ENCODE measurements around the gene DFFB. TPM values are rescaled to one million over a fixed set of nuclear protein-coding genes. Genes with fewer than 3 reads are reported as not detected.

Gene DFFB
- total and polyA plus RNA-seq, 2 of the 4 experiments (the other 2 are of a cell fraction) = 6.5 to 7.3 TPM

- Histone ChIP-seq H3K4me3 (ENCODE audit: insufficient read depth, low read depth, low read length) (no peak overlapping the region), H2BK15ac (ENCODE audit: low read depth, low read length) (no peak overlapping the region), H3K27me3 (ENCODE audit: control insufficient read depth, insufficient read depth, low read length) (no peaks in the 10 kb centered on the region), H3K79me1 (ENCODE audit: low read depth in 1 of 2, low read length in 2 of 2) (no peaks in the 10 kb centered on the region), H2AK9ac (replicated peaks; ENCODE audit: low read depth, low read length, poor library complexity) (no peak overlapping the region), H4K20me1 (ENCODE audit: insufficient read depth, low read length) (no peaks in the 10 kb centered on the region), H2AFZ (replicated peaks; ENCODE audit: low read length, poor library complexity) (no peak overlapping the region), H3K56ac (ENCODE audit: extremely low read depth, insufficient read depth, low read length) (no peak overlapping the region), H4K91ac (ENCODE audit: insufficient read depth, low read depth, low read length) (no peak overlapping the region), H2BK120ac (ENCODE audit: low read depth, low read length) (no peak overlapping the region), H3K4ac (ENCODE audit: low read depth, low read length) (no peak overlapping the region), H3K27ac (ENCODE audit: insufficient read depth, low read length) (no peak overlapping the region), H3K4me2 (ENCODE audit: low read depth, low read length) (no peak overlapping the region), H2BK5ac (ENCODE audit: low read depth, low read length, poor library complexity, severe bottlenecking) (no peak overlapping the region), H3K36me3 (ENCODE audit: control insufficient read depth, insufficient read depth, low read length) (peaks cover 57% of the 10 kb centered on the region), H3K9me1 (ENCODE audit: insufficient read depth, low read length) (no peaks in the 10 kb centered on the region; the same call in 1 of the 2 replicates), H4K8ac (ENCODE audit: low read depth in 2 of 2, low read length in 2 of 2) (no peak overlapping the region), H2BK20ac (ENCODE audit: low read depth, low read length) (no peak overlapping the region), H3K23ac (ENCODE audit: low read depth, low read length) (no peak overlapping the region), H3K4me1 (ENCODE audit: control insufficient read depth, insufficient read depth, low read length) (no peaks in the 10 kb centered on the region), H3K14ac (replicated peaks; ENCODE audit: low read depth, low read length) (no peak overlapping the region), H3K9ac (ENCODE audit: low read depth, low read length) (no peak overlapping the region), H3K18ac (ENCODE audit: low read depth, low read length) (no peak overlapping the region), H3K9me3 (ENCODE audit: control insufficient read depth, insufficient read depth, low read length) (no peaks in the 10 kb centered on the region), H4K5ac (ENCODE audit: low read depth, low read length) (no peak overlapping the region), H2AK5ac (ENCODE audit: low read depth, low read length) (no peak overlapping the region)
- 82% methylated on average over 7 of the region's 14 CpGs; no CpG with 5 or more reads in 1 of the 2 experiments for WGBS, 2 experiments (ENCODE audit: extremely low coverage in 2 of 2, insufficient read length in 1 of 2)
- dilution Hi-C loops (cut with HindIII; ENCODE audit: low sequenced_read_pairs, unreplicated experiment) = no loop called here
- TF ChIP-seq CEBPB (IDR thresholded peaks at IDR 0.05; ENCODE audit: low read depth, low read length) = peak; percentile 28; the same call in 1 of the 2 replicates
- no peak for TF ChIP-seq USF2 (IDR thresholded peaks at IDR 0.05; ENCODE audit: low read depth, low read length)
- intact Hi-C loops (cut with micrococcal nuclease) = no loop called here
- POLR2A ChIA-PET (ENCODE audit: unreplicated experiment) = no interaction called here
- in situ Hi-C loops (cut with MboI; ENCODE audit: low sequenced_read_pairs) = no loop called here
- ATAC-seq (ENCODE audit: low read depth) = no peak; the same call in 1 of the 2 replicates
- DNase-seq = peak; percentile 42
- BruUV-seq (replicated peaks) = no TSS peak
- CTCF ChIA-PET = interaction anchor here (0.5 to 1.1 kb wide), 2 partner anchors 18 to 30 kb away, joined by 3 read pairs; partner anchors contain the start of gene DFFB
Measured at GRCh38 chr1:3827813-3828307, 29.4 kb upstream of the DFFB start.
